ENCODE results near the gene DCN. TPM values are rescaled to one million over a fixed set of nuclear protein-coding genes. Genes with fewer than 3 reads are reported as not detected.

Gene DCN
- total RNA-seq, 1 donor from 2014 or later: 2,230 TPM

DNA sequence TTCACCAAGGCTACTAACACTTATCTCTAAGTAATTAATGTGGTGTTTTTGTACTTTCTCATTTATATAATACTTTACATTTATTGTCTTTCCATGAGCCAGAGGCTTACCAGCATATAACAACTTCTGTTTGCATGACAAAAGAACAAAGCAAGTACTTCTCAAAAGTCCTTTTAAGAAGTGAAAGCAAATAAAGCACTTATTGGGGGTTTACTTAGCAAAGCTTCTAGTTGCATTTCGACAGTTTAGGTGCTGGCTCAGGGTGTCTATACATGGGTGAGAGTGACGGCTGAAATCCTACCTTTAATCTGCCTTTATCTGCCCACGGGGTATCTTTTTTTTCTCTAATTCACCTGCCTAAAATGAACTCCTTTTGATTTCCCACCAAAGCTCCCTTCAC lies 21.0 kb upstream of the DCN start:
- H3K9me3 Mint-ChIP-seq (ENCODE audit: unreplicated experiment): peaks cover 18% of the 10 kb centered on the region
- H3K27ac Mint-ChIP-seq (ENCODE audit: unreplicated experiment): no peak overlapping the region
- TF ChIP-seq, protein P1, sequence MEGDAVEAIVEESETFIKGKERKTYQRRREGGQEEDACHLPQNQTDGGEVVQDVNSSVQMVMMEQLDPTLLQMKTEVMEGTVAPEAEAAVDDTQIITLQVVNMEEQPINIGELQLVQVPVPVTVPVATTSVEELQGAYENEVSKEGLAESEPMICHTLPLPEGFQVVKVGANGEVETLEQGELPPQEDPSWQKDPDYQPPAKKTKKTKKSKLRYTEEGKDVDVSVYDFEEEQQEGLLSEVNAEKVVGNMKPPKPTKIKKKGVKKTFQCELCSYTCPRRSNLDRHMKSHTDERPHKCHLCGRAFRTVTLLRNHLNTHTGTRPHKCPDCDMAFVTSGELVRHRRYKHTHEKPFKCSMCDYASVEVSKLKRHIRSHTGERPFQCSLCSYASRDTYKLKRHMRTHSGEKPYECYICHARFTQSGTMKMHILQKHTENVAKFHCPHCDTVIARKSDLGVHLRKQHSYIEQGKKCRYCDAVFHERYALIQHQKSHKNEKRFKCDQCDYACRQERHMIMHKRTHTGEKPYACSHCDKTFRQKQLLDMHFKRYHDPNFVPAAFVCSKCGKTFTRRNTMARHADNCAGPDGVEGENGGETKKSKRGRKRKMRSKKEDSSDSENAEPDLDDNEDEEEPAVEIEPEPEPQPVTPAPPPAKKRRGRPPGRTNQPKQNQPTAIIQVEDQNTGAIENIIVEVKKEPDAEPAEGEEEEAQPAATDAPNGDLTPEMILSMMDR (IDR thresholded peaks at IDR 0.05): no peak
- peaks cover 38% of the 10 kb centered on the region for H3K4me1 Mint-ChIP-seq (ENCODE audit: unreplicated experiment)
- peaks cover 7% of the 10 kb centered on the region for H3K36me3 Mint-ChIP-seq (ENCODE audit: unreplicated experiment)
- no peaks in the 10 kb centered on the region for H3K27me3 Mint-ChIP-seq (ENCODE audit: unreplicated experiment)
- H3K4me3 Mint-ChIP-seq (ENCODE audit: unreplicated experiment): no peak overlapping the region
- no peak for DNase-seq (ENCODE audit: extremely low spot score, unreplicated experiment)

DNA sequence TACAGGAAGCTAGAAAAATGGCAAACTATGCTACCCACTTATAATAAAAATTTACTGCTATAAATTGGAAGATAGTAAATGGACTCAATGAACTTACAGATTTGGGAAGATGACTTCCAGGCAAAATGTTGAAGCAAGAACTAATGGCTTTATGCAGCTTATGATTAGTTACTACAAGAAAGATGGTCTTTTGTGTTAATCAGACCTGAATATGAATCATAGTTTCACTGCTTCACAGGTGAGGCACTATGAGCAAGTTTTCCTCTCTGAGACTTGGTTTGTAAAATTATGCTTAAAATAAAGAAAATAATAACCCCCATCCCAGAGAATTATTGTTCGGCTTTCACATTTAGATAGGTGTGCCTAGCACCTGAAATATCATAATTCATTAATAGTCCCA lies 19.8 kb upstream of the DCN start:
- Mint-ChIP-seq H3K27ac (ENCODE audit: unreplicated experiment) (no peak overlapping the region), H3K36me3 (ENCODE audit: unreplicated experiment) (peaks cover 6% of the 10 kb centered on the region), H3K9me3 (ENCODE audit: unreplicated experiment) (peaks cover 14% of the 10 kb centered on the region)

DNA sequence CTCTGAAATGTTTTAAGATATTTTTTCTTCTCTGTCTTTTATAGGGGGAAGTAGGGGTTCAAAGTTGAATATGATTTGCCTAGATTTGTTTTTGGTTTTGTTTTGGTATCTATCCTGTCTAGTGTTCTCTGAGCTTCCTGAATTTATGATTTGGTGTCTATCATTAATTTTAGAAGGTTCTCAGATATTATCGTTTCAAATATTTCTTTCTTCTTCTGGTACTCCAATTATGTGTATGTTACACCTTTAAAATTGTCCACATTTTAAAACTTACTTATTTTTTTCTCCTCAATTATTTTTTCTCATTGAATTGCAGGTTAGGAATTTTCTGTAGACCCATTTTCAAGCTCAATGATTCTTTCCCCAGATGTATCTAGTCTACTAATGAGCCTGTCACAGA lies 13.8 kb upstream of the DCN start:
- no peaks in the 10 kb centered on the region for H3K27me3 Mint-ChIP-seq (ENCODE audit: unreplicated experiment)
- H3K27ac Mint-ChIP-seq (ENCODE audit: unreplicated experiment): no peak overlapping the region
- no peak for DNase-seq (ENCODE audit: extremely low spot score, unreplicated experiment)
- TF ChIP-seq, protein P1 (IDR thresholded peaks at IDR 0.05): no peak
- H3K4me1 Mint-ChIP-seq (ENCODE audit: unreplicated experiment): peaks cover 15% of the 10 kb centered on the region
- H3K9me3 Mint-ChIP-seq (ENCODE audit: unreplicated experiment): peaks cover 34% of the 10 kb centered on the region
- no peak overlapping the region for H3K4me3 Mint-ChIP-seq (ENCODE audit: unreplicated experiment)
- peaks cover 20% of the 10 kb centered on the region for H3K36me3 Mint-ChIP-seq (ENCODE audit: unreplicated experiment)

More for the DNA sequence above, 19.8 kb upstream of the DCN start:
- Mint-ChIP-seq H3K4me1 (ENCODE audit: unreplicated experiment) (peaks cover 38% of the 10 kb centered on the region), H3K27me3 (ENCODE audit: unreplicated experiment) (no peaks in the 10 kb centered on the region), H3K4me3 (ENCODE audit: unreplicated experiment) (no peak overlapping the region)
- TF ChIP-seq, protein P1 (IDR thresholded peaks at IDR 0.05): no peak
- no peak for DNase-seq (ENCODE audit: extremely low spot score, unreplicated experiment)

DNA sequence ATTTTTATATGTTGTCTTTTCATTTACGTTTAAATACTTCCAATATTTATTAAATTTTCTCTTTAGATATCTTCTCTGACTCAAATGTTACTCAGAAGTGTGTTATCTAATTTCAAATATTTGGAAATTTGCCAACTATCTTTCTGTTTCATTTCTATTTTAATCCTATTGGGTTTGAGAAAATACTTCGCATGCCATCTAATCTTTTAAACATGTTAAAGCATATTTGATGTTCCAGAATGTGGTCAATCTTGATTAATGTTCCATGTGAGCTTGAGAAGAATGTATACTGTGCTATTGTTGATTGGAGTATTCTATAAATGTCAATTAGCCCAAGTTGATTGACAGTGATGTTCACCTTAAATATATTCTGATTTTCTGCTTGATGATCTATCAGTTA lies 11.9 kb upstream of the DCN start:
- no peaks in the 10 kb centered on the region for H3K27me3 Mint-ChIP-seq (ENCODE audit: unreplicated experiment)
- H3K4me3 Mint-ChIP-seq (ENCODE audit: unreplicated experiment): no peak overlapping the region
- peaks cover 20% of the 10 kb centered on the region for H3K36me3 Mint-ChIP-seq (ENCODE audit: unreplicated experiment)
- H3K27ac Mint-ChIP-seq (ENCODE audit: unreplicated experiment): no peak overlapping the region
- no peak for DNase-seq (ENCODE audit: extremely low spot score, unreplicated experiment)
- TF ChIP-seq, protein P1 (IDR thresholded peaks at IDR 0.05): no peak
- H3K4me1 Mint-ChIP-seq (ENCODE audit: unreplicated experiment): peaks cover 23% of the 10 kb centered on the region
- H3K9me3 Mint-ChIP-seq (ENCODE audit: unreplicated experiment): peaks cover 34% of the 10 kb centered on the region

DNA sequence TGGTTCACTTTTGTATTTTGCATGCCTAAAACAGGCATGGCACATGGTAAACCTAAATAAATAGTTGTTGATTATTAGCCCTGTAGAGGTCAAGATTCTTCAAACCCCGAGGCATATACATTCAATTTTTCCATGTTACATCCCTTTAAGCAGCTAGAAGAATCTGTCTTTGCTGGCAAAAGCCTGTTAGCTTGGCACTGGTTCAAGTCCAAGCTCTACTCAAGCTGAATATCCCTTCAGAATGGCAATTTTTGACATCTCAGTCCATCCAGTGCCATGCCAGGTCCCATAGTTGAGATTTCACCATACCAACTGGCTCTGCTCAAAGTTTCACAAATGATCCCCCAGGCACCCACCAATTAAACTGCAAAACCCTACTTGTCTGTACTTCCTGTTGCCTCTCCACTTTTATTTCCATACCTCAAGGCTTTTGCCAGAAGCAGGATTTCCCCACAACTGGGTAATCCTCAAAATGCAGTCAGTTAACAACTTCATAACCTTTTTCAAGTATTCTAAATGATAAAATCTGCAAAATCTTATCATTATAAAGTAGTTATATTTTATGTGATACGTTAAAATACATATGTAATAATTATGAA lies 9.0 kb upstream of the DCN start:
- TF ChIP-seq, protein P1 (IDR thresholded peaks at IDR 0.05): no peak
- no peaks in the 10 kb centered on the region for H3K27me3 Mint-ChIP-seq (ENCODE audit: unreplicated experiment)
- peaks cover 43% of the 10 kb centered on the region for H3K4me1 Mint-ChIP-seq (ENCODE audit: unreplicated experiment)
- H3K4me3 Mint-ChIP-seq (ENCODE audit: unreplicated experiment): no peak overlapping the region
- peak overlapping the region; percentile 72 for H3K27ac Mint-ChIP-seq (ENCODE audit: unreplicated experiment)
- H3K36me3 Mint-ChIP-seq (ENCODE audit: unreplicated experiment): peaks cover 9% of the 10 kb centered on the region
- peaks cover 15% of the 10 kb centered on the region for H3K9me3 Mint-ChIP-seq (ENCODE audit: unreplicated experiment)
- no peak for DNase-seq (ENCODE audit: extremely low spot score, unreplicated experiment)
